Central memory CD8-positive, alpha-beta T cell (primary cell): ENCODE data around the gene TPSG1.
A peak's percentile ranks its signal among the peaks of the same experiment; 100 is the strongest.
"Not testable (repeated sequence)": the region's sequence is repeated elsewhere in the genome, so short reads cannot be mapped to it uniquely, and the experiment has no call there.

Experiments
- ATAC-seq: fragments of 150-1000 bp; cut with Tn5 transposase; replicated peaks from 2 replicates; pipeline ENCODE4 v1.10.0; 2022; ENCODE audit warnings: mild to moderate bottlenecking, moderate FRiP score, moderate number of reproducible peaks; ENCODE audit not compliant: poor library complexity, severe bottlenecking; ENCODE audit errors: extremely low read depth
- DNase-seq, 2 donors: peaks; one replicate each; pipeline ENCODE4 v3.0.0; 2021; ENCODE audit warnings: low spot score in 2 of 2
- H3K27ac Mint-ChIP-seq: one replicate; pipeline ENCODE4 v1.8.0; 2022; ENCODE audit warnings: low read depth, mild to moderate bottlenecking, moderate library complexity, mixed read lengths
- H3K27me3 Mint-ChIP-seq: one replicate; pipeline ENCODE4 v1.8.0; 2022; ENCODE audit warnings: mixed read lengths
- H3K36me3 Mint-ChIP-seq: one replicate; pipeline ENCODE4 v1.8.0; 2022; ENCODE audit warnings: mild to moderate bottlenecking, moderate library complexity, mixed read lengths; ENCODE audit not compliant: insufficient read depth
- H3K4me1 Mint-ChIP-seq: one replicate; pipeline ENCODE4 v1.8.0; 2022; ENCODE audit warnings: mixed read lengths
- H3K4me3 Mint-ChIP-seq: one replicate; pipeline ENCODE4 v1.8.0; 2022; ENCODE audit warnings: mild to moderate bottlenecking, moderate library complexity, mixed read lengths
- H3K9me3 Mint-ChIP-seq: one replicate; pipeline ENCODE4 v1.8.0; 2022; ENCODE audit warnings: mixed read lengths

The TPSG1 gene

GRCh38 chr16:1253701-1254364 lies 28.8 kb upstream of the TPSG1 start:
- DNase-seq, H3K9me3 Mint-ChIP-seq, ATAC-seq, H3K27me3 Mint-ChIP-seq, H3K4me1 Mint-ChIP-seq, H3K4me3 Mint-ChIP-seq, H3K36me3 Mint-ChIP-seq, H3K27ac Mint-ChIP-seq: not testable (repeated sequence)

GRCh38 chr16:1249031-1249755 lies 24.1 kb upstream of the TPSG1 start:
- H3K36me3 Mint-ChIP-seq, DNase-seq, H3K4me1 Mint-ChIP-seq, H3K9me3 Mint-ChIP-seq, H3K27ac Mint-ChIP-seq, H3K4me3 Mint-ChIP-seq: not testable (repeated sequence)
- peaks cover 13% of the 10 kb centered on the region for H3K27me3 Mint-ChIP-seq
- ATAC-seq, result peak; percentile 52

DNA sequence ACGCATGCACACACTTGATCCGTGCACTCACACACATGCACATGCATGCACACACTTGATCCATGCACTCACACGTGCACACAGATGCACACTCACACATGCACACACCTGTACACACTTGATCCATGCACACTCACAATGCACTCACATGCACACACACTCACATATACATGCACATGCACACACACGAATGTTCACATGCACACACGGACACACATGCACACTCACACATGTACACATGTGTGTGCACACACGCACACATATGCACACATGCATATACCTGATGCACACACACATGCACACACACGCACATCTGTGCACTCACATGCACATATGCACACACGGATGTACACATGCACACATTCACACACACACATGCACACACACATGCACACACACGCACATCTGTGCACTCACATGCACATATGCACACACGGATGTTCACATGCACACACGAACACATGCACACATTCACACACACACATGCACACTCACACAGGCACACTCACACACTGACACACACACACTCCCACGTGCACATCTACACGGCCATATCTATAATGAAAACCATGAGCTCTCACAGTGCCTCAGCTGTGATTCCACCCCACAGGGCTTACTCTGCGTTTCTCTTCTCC lies 23.0 kb upstream of the TPSG1 start:
- H3K4me3 Mint-ChIP-seq, H3K36me3 Mint-ChIP-seq, ATAC-seq, H3K9me3 Mint-ChIP-seq, H3K4me1 Mint-ChIP-seq, H3K27ac Mint-ChIP-seq, DNase-seq: not testable (repeated sequence)
- H3K27me3 Mint-ChIP-seq, result peaks cover 13% of the 10 kb centered on the region

- Mint-ChIP-seq H3K27me3 (peaks cover 13% of the 10 kb centered on the region), H3K27ac (peak overlapping the region; percentile 57), H3K9me3 (no peaks in the 10 kb centered on the region), H3K4me3 (no peak overlapping the region), H3K4me1 (no peaks in the 10 kb centered on the region), H3K36me3 (no peaks in the 10 kb centered on the region)
- ATAC-seq (no peak), DNase-seq (no peak)
Observed at GRCh38 chr16:1245452-1246020, 20.5 kb upstream of the TPSG1 start.

GRCh38 chr16:1244881-1245280 lies 19.8 kb upstream of the TPSG1 start:
- Mint-ChIP-seq H3K4me3 (no peak overlapping the region), H3K4me1 (no peaks in the 10 kb centered on the region), H3K36me3 (no peaks in the 10 kb centered on the region), H3K27me3 (peaks cover 13% of the 10 kb centered on the region), H3K27ac (peak overlapping the region; percentile 57), H3K9me3 (no peaks in the 10 kb centered on the region)
- peak; percentile 34 for ATAC-seq
- no peak for DNase-seq

GRCh38 chr16:1243907-1244850 lies 19.1 kb upstream of the TPSG1 start:
- not testable (repeated sequence) for ATAC-seq, DNase-seq, H3K9me3 Mint-ChIP-seq, H3K36me3 Mint-ChIP-seq, H3K4me3 Mint-ChIP-seq, H3K4me1 Mint-ChIP-seq, H3K27ac Mint-ChIP-seq
- peaks cover 13% of the 10 kb centered on the region for H3K27me3 Mint-ChIP-seq

GRCh38 chr16:1243363-1243762 lies 18.3 kb upstream of the TPSG1 start:
- H3K27me3 Mint-ChIP-seq, result peaks cover 13% of the 10 kb centered on the region
- DNase-seq, H3K27ac Mint-ChIP-seq, H3K9me3 Mint-ChIP-seq, ATAC-seq, H3K4me3 Mint-ChIP-seq, H3K36me3 Mint-ChIP-seq, H3K4me1 Mint-ChIP-seq: not testable (repeated sequence)

DNA sequence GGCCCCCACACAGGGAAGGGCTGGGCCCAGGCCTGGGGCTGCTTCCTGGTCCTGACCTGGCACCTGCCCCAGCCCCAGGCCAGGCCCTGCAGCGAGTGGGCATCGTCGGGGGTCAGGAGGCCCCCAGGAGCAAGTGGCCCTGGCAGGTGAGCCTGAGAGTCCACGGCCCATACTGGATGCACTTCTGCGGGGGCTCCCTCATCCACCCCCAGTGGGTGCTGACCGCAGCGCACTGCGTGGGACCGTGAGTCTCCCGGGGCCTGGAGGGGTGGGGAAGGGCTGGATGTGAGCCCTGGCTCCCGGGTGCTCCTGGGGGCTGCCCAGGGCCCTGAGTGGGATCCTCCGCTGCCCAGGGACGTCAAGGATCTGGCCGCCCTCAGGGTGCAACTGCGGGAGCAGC lies 16.0 kb upstream of the TPSG1 start:
- H3K4me3 Mint-ChIP-seq, H3K36me3 Mint-ChIP-seq, H3K9me3 Mint-ChIP-seq, H3K27ac Mint-ChIP-seq, H3K4me1 Mint-ChIP-seq, DNase-seq, ATAC-seq: not testable (repeated sequence)
- peaks cover 12% of the 10 kb centered on the region for H3K27me3 Mint-ChIP-seq

DNA sequence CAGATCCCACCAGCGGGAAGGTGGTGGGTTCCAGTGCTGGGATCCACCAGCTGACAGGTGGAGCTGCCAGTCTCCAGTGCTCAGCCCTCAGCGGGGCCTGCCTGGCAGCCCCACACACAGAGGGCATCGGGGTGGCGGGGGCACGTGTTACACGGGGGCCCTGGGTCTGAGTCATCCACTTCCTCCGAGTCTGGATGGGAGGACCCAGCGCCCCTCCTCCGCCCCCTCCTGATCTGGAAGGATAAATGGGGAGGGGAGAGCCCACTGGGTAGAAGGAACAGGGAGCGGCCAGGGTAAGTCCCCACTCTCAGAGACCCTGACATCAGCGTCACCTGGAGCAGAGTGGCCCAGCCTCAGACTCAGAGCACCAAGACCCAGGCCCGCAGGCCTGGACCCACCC lies 15.4 kb upstream of the TPSG1 start, which contains the start of gene TPSAB1:
TPSAB1 (plus strand) TSS at position 270 of the 400 bp plus-strand sequence. CDS start 234 bp downstream, outside the sequence.
- not testable (repeated sequence) for ATAC-seq, H3K36me3 Mint-ChIP-seq, H3K27me3 Mint-ChIP-seq, H3K9me3 Mint-ChIP-seq, H3K4me3 Mint-ChIP-seq, H3K4me1 Mint-ChIP-seq, H3K27ac Mint-ChIP-seq, DNase-seq

GRCh38 chr16:1239575-1239974 lies 14.5 kb upstream of the TPSG1 start:
- DNase-seq, H3K27ac Mint-ChIP-seq: not testable (repeated sequence)

DNA sequence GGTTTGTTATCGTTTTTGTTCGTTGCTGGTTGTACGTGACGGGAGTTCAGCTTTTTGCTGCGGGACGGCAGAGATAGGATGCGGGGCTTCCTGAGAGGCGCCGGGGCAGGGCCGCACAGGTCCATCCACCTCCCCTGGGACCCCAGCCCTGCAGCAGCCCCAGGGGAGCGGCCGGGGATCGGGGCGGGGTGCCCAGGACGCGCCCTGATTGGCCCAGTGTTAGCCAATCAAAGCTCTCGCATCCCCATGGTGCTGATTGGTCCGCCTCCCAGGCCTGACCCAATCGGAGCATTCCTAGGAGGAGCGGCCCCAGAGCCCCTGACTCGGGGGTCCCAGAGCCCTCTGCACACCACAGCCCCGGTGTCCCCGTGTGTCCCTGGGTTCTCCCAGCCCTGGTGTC lies 13.8 kb upstream of the TPSG1 start:
- not testable (repeated sequence) for H3K4me1 Mint-ChIP-seq, DNase-seq, H3K27me3 Mint-ChIP-seq, ATAC-seq, H3K36me3 Mint-ChIP-seq, H3K27ac Mint-ChIP-seq, H3K4me3 Mint-ChIP-seq, H3K9me3 Mint-ChIP-seq

More at GRCh38 chr16:1239575-1239974, 14.5 kb upstream of the TPSG1 start:
- H3K4me1 Mint-ChIP-seq, H3K4me3 Mint-ChIP-seq, H3K9me3 Mint-ChIP-seq, ATAC-seq, H3K36me3 Mint-ChIP-seq, H3K27me3 Mint-ChIP-seq: not testable (repeated sequence)

DNA sequence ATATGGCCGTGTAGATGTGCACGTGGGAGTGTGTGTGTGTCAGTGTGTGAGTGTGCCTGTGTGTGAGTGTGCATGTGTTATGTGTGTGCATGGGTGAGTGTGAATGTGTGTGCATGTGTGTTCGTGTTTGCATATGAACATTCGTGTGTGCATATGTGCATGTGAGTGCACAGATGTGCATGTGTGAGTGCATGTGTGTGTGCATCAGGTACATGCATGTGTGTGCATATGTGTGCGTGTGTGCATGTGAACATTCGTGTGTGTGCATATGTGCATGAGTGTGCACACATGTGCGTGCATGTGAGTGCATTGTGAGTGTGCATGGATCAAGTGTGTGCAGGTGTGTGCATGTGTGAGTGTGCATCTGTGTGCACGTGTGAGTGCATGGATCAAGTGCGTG lies 12.9 kb upstream of the TPSG1 start:
- Mint-ChIP-seq H3K9me3 (no peaks in the 10 kb centered on the region), H3K4me1 (no peaks in the 10 kb centered on the region), H3K4me3 (no peak overlapping the region), H3K27me3 (no peaks in the 10 kb centered on the region), H3K36me3 (no peaks in the 10 kb centered on the region), H3K27ac (no peak overlapping the region)
- no peak for DNase-seq
- no peak for ATAC-seq
